ENCODE measurements around the gene TGFB1.
A peak's percentile ranks its signal among the peaks of the same experiment; 100 is the strongest.
"Not testable (repeated sequence)": the region's sequence is repeated elsewhere in the genome, so short reads cannot be mapped to it uniquely, and the experiment has no call there.

The TGFB1 gene

GRCh38 chr19:41300555-41300954 is 53.2 kb downstream of the TGFB1 start:
- DNase-seq (ENCODE audit: low read depth), result no peak

- peak; percentile 29 for DNase-seq (ENCODE audit: low read depth)
These were observed 54.0 kb downstream of the TGFB1 start for GRCh38 chr19:41299755-41300089.

GRCh38 chr19:41299046-41299754 is 54.5 kb downstream of the TGFB1 start:
- DNase-seq (ENCODE audit: low read depth), result no peak

- no peak for DNase-seq (ENCODE audit: low read depth)
These were observed 55.3 kb downstream of the TGFB1 start for GRCh38 chr19:41298348-41298964.

- DNase-seq (ENCODE audit: low read depth), result no peak
These were observed 55.9 kb downstream of the TGFB1 start for GRCh38 chr19:41297628-41298347.

GRCh38 chr19:41296433-41296871 is 57.3 kb downstream of the TGFB1 start:
- no peak for DNase-seq (ENCODE audit: low read depth)

GRCh38 chr19:41295499-41295898 is 58.2 kb downstream of the TGFB1 start:
- no peak for DNase-seq (ENCODE audit: low read depth)

- DNase-seq (ENCODE audit: low read depth), result no peak
These were observed 59.3 kb downstream of the TGFB1 start for GRCh38 chr19:41294393-41294792.

GRCh38 chr19:41289814-41290213 is 63.9 kb downstream of the TGFB1 start:
- DNase-seq (ENCODE audit: low read depth), result not testable (repeated sequence)

GRCh38 chr19:41288673-41289530 is 64.8 kb downstream of the TGFB1 start:
- DNase-seq (ENCODE audit: low read depth), result no peak

Measured in activated T-cell treated with anti-CD3 and anti-CD28 coated beads for 1 hour (primary cell).